Sigmoid colon (tissue), 3 donors: ENCODE data around the gene TRIM69.

ENCODE experiments used
- POLR2A ChIP-seq, 2 donors: fragments of 450-650 bp; IDR thresholded peaks; one replicate each; pipeline ENCODE4 v1.6.1; 2016; ENCODE audit warnings: antibody characterized with exemption in 2 of 2, mild to moderate bottlenecking in 2 of 2, moderate library complexity in 2 of 2
- TF ChIP-seq, protein P1 (sequence below), 4 experiments: fragments of 450-650 bp in 3 of 4; fragments of 200-600 bp in 1 of 4; IDR thresholded peaks; one replicate each; pipeline ENCODE4 v1.5.1; 2016 to 2019; ENCODE audit warnings: antibody characterized with exemption in 4 of 4, mild to moderate bottlenecking in 3 of 4, moderate library complexity in 2 of 4

DNA sequence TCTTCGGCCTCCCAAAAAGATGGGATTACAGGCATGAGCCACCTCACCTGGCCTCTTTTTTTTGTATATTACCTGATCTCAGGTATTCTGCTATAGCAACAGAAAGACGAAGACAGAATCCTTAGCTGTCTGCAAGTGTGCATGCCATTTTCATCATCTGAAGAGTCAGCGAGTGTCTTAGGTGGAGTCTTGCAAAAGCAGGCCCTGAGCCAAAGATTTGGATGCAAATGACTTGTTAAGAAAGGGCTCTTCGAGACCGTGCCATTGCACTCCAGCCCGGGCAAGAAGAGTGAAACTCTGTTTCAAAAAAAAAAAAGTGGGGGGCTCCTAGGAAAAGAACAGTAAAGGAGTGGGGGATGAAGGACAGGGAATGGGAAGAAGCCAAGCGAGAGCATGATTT is 10.2 kb upstream of the TRIM69 start:
- TF ChIP-seq POLR2A (IDR thresholded peaks at IDR 0.05): no peak
- TF ChIP-seq, protein P1, sequence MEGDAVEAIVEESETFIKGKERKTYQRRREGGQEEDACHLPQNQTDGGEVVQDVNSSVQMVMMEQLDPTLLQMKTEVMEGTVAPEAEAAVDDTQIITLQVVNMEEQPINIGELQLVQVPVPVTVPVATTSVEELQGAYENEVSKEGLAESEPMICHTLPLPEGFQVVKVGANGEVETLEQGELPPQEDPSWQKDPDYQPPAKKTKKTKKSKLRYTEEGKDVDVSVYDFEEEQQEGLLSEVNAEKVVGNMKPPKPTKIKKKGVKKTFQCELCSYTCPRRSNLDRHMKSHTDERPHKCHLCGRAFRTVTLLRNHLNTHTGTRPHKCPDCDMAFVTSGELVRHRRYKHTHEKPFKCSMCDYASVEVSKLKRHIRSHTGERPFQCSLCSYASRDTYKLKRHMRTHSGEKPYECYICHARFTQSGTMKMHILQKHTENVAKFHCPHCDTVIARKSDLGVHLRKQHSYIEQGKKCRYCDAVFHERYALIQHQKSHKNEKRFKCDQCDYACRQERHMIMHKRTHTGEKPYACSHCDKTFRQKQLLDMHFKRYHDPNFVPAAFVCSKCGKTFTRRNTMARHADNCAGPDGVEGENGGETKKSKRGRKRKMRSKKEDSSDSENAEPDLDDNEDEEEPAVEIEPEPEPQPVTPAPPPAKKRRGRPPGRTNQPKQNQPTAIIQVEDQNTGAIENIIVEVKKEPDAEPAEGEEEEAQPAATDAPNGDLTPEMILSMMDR (IDR thresholded peaks at IDR 0.05): no peak
